GM21576 (cell line): ENCODE results near the gene CLDN24.

Experiments
- ATAC-seq: cut with Tn5 transposase; IDR thresholded peaks from one replicate; pipeline ENCODE4 v1.9.1; 2021; ENCODE audit warnings: mild to moderate bottlenecking, moderate library complexity; ENCODE audit not compliant: unreplicated experiment

Gene CLDN24

DNA sequence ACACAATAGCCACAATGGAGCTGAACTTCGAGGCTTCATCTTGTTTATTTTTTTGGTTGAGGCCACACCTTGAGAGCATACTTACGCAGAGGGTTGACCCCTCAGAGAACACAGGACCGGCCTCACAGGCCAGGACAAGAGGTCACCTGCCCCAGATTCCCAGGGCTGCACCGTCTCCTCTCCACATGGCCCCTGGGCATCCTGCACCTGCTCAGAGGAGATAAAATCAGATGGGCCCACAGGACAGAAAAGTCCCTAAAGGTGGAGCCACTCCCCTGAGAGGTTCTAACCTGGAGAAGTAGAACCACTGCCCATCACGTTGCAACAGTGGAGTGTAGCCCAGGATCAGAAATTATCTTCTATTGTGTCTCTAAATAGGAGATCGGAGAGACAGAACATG lies 1.1 kb upstream of the CLDN24 start:
- no peak for ATAC-seq

DNA sequence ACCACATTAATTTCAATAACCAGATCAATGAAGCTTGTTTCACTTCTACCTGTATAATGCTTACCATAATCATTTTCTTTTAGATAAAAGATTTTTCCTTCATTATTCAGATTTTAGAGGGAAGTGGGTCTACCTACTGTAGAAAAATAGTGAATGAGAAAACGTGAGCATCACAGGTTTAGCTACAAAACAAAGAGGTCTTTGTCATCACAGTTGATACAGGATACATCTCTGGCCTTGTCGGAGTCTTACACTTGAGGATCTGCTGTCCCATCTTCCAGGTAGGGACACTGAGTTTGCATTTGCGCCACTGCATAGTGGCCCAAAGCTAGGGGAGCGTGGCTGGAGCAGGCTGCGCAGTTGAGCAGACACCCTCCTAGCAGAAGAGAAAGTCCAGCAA lies 710 bp downstream of the CLDN24 start:
- ATAC-seq = no peak

DNA sequence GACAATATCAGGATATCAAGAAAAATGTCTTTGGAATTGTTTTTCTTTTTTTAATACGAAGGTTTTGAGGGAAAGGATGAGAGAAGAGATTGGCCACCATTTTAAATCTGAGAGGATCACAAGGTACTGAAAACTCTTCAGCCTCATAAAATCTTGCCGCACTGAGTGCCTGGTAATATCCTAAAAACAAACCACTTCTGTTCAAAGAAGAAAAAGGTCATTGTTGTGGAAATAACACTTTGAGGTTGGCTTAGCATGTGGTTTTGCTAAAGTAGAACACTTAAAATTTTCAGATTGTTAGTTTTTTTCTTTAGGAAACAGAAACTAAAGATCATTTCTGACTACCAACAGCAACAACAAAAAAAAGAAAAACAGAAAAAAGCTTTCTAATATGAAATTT lies 1.1 kb downstream of the CLDN24 start:
- no peak for ATAC-seq

DNA sequence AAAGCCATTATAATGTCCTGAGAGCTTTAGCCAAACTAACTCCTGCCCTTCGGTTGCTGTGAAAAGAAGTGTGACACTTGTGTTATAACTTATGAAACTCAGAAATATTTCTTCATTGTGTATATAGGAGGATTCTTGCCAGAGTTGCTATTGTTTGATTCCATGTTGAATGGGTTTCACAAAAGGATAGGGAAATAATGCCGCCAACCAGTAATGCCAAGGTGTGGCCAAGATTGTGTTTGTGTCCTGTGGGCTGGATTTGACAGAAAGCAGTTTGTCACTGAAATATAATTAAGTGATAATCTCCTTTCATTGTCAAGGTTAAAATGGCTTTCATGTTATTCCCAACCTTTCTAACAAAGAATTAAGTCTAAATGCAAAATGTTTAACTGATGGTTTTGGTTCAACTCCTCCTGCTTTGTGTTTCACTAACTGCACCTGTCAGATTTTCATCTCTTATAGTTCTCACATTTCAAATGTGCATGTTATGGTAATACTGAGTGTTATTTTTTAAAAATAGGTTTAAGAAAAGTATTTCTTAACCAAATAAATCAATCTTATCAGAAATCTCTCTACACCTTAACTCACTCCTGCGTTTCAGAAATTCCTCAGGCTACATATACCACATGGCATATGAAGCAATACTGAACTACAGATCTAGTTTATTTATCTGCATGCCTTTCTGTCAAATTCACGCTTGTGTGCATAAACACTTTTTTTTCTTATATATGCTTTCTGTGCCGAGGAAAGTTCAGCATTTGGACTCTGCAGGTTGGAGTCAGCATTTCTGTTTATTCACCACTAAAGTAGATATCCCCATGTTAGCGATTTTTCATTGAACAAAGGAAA lies 1.8 kb downstream of the CLDN24 start, which contains the start of gene CLDN22:
Gene CLDN22, minus strand, starts transcription at position 66 of the 849 bp plus-strand sequence. Its CDS starts 58 bp downstream, at position 8.
- ATAC-seq = no peak

DNA sequence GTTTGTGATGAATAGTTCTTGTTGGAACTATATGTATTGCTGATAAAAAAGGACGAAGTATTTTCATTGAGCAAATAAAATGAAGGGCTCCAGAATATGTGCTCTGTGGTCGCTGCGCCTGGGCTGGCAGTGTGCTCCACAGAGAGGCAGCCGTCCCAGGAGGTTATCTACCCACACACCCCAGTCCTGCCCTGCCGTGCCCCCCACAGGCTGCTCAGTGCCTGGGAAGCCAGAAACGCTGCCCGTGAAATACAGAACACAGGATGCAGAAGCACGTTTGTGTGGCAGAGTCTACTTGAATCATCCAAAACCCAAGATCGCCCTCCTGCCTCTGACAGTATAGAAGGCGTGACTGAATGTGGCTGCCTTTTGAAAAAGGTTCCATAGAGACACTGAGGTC lies 3.6 kb downstream of the CLDN24 start:
- no peak for ATAC-seq

DNA sequence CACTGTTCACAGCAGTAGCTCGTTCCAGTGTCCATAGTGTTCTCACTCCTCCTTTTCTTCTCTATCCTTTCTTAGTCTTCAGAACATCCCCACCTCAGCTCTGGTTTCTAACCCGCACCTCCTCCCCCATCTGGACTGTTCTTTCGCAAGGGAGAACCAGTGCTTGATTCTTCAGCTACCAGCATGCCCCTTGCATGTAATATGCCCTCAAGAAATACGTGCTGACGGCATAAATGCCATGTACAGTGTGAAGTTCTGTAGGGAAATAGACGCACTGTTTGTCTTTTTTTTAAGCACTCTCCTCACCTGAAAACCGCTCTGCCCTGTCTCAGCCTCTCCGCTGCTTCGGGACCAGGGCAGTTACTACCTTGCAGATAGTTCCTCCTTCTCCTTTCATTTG lies 7.4 kb downstream of the CLDN24 start:
- no peak for ATAC-seq

DNA sequence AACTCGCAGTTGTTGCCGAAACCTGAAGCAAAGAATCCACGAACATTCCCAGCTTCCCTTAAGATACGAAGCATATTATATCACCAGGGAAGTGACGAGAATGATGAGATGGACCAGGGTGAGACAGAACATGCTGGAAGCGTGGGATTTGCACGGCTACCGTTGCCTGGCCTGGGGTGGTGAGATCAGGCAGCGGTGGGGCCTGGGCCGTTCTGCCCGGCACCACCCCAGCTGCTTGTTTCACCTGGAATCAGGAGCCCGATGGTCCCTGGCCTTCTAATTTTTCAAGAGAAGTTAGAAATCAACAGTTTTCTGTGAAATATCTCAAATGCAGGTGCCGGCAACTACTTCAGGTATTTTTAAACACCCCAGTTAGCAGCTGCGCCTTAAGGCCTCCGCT lies 7.9 kb downstream of the CLDN24 start:
- ATAC-seq = no peak

DNA sequence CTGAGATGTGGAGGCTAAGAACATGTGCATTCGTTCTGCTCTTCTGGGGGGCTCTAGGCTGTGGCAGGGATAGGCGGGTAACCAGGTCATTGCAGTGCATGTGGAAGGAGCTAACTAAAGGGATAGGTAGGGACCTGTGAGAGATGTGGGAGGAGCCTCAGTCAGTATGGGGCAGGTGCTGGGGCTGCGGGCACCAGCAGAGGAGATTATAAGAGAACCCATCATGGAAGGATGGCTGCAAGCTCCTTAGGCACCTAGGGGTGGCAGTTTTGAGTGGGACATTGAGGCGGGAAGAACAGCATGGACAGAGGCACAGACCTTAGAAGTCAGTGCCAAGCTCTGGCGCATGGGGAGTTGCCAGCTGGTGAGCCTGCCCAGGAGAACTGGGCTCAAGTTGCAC lies 9.4 kb downstream of the CLDN24 start:
- no peak for ATAC-seq

DNA sequence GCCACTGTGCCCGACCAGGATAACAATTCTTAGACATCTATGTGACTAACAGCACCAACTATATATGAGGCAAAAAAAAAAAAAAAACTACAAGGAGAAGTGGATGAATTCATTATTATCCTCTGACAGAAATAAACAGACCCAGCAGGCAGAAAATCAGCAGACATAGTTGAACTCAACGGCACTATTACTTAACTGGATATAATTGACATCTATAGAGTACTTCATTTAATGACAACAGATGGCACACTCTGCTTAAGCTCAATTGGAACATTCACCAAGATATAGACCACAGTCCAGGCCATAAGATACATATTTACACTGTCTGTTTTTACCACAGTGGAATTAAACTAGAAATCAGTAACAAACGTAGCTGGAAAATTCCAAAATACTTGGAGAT lies 15.4 kb downstream of the CLDN24 start:
- ATAC-seq = no peak

DNA sequence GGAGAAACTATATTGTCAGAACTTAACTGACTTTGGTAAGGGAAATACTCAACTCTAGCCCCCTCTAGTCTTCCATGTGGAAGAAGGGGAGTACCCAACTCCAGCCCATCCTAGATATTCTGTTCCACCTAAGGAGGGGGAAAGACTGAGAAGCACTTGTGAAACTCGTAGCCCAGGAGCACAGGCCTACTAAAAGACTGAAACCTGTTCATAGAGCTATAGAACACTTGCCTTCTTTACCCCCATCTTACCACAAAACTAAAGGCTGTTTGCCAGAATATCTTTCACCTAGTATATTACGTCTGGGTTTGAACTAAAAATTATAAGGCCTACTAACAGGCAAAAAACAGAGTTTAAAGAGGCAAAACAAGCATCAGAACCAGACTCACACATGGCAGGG lies 17.7 kb downstream of the CLDN24 start:
- ATAC-seq = peak; percentile 19

DNA sequence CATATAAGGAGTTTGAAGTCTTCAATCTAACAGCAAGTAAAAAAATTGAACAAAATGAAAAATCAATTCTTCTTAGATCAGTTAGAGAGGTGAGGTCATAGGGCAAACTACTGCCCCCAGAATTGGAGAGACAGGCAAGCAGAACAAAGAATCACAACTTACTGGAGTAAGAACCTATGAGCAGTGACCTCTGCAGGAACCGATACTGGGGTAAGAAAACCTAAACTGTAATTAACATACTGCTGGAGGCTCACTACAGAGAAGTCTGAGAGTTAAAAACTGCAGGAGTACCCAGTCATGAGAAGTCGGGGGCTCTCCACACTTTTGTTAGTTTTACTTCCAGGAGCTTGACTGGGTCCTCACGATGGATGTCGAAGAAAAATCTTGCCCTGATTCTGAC lies 18.2 kb downstream of the CLDN24 start:
- peak; percentile 71 for ATAC-seq

DNA sequence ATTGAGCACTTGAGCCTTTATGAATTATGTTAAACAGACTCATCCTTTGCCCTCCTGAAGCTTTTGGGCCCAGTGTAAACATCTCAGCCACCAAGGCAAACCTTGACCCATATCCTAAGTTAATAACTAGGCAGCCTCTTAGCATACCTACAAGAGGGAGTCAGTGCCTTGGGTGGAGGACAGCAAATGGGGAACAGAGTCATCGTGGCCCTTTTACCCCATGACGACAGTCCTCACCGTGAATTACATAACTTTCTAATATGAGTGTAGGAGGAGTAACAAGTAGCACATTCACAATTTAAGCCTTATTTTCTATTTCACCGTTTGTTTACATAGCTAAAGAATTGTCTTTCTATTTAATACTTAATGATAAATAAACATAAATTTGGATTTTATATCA lies 18.9 kb downstream of the CLDN24 start:
- no peak for ATAC-seq

DNA sequence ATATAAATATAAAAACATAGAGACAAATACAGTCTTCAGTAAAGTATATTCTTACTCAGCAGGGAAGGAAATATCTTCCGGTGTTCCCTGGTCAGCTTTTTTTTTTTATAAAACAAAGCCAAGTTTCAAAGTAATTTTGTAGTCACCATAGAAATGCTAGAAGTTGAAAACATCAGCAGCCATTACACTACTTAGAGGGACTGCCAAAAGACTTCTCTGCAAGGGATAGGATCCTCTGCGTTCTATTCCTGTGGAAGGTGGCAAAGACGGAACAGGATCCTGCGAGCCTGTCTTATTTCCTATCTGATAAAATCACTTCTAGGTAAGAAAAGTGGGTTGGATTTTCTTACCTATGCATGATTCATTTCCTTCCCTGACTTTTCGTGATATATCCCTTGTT lies 21.6 kb downstream of the CLDN24 start:
- ATAC-seq = no peak

DNA sequence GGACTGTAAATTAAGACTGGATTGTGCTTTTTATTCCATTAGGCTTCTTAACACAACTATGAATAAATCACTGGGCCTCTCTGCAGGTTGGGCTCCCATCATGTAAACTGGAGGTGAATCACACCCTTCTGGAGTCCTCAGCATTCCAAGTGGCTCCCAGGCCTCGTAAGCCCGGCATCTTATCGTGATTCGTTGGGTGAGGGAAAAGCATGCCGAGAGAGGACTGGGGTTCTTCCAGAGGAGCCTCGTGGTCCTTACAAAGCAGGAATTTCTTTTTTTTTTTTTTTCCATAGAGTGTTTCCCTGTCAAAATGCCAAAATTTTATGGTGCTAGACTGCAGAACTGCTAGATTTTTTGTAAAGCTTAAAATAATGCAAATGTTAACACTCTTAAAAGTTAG lies 22.2 kb downstream of the CLDN24 start:
- ATAC-seq = no peak

DNA sequence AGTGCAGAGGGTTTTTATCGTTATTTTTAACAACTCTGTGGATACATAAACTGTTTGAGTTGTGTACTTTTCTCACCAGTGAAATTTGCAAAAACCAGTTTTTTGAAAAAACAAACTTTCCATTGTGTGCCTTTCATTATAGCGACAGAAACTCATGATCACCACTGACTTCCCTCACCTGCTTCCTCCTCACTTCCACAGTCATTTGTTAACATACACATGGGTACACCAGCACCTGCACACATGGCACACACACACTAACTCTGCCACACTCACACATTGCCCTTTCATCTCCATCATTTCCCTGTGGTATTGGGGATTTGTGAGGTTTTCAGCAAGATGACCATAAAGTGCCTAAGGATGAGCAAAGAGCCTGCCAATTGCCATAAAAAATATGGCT lies 22.8 kb downstream of the CLDN24 start:
- no peak for ATAC-seq

DNA sequence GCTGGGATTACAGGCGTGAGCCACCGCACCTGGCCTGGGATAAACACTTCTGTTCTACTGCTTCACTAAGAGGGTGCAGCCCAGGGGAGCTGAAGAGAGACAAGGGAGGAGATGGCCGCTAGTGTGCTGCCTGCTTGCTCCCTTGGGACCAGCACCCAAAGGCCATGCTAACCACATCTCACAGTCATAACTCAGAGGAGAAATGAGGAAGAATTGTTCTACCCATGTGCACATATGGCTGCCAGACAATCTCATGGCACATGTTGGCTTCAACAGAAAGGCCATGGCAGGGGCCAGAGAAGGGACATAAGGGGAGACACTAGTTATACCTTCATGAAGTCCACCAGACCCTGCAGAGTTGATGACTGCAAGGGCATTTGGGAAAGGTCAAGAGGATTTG lies 24.6 kb downstream of the CLDN24 start:
- ATAC-seq = peak; percentile 65

DNA sequence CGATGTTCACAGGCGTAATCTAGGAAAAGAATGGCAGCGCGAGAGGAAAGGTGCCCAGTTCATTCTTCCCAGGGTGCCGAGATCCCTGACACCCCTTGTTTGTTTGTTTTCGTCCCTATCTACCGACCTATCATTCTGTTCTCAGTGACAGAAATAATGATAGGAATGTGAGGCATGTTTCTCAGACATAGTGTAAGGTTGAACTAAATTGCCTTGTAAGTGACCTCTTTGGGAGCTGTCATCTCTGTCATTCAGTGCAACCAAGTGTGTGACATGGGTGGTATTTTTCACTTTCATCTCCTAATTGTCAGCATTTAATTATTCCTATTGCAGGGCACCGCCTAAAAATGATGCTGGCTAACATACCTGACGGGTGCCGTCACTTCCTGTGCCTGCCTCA lies 26.5 kb downstream of the CLDN24 start:
- ATAC-seq = no peak

DNA sequence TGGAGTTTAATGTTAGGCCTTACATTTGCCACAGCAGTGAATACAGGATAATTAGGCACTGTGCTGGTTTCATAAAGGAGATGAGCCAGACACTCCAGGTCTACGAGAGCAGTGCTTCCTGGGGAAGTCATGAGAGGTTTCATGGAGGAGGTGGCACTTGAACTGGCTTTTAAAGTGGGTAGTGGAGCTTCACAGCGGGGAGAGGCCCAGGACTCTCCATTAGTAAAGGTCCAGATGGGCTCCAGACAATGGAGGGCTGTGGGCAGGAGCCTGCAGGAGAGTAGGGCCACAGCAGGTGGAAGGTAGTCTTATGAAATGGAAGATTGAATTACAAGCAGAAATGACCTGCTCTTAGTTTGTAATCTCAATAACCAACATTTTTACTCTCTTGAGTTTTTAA lies 31.2 kb downstream of the CLDN24 start:
- no peak for ATAC-seq

DNA sequence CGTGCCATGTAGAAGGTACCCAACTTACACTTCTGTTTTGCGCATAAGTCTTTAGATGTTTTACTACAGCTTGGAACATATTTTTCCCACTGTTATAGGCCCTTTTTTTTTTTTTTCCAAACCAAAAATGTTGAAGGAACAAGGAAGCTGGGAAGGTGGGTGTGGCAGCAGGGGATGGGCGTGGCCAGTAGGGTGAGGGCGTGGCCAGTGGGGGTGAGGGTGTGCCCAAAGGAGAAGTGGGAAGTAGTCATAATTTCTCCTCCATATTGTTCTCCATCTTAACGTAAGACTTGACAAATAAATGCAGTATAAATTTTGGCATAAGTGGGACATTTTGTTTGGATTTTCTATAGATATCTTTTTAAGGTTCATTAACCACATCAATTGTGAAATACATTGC lies 32.5 kb downstream of the CLDN24 start:
- no peak for ATAC-seq

DNA sequence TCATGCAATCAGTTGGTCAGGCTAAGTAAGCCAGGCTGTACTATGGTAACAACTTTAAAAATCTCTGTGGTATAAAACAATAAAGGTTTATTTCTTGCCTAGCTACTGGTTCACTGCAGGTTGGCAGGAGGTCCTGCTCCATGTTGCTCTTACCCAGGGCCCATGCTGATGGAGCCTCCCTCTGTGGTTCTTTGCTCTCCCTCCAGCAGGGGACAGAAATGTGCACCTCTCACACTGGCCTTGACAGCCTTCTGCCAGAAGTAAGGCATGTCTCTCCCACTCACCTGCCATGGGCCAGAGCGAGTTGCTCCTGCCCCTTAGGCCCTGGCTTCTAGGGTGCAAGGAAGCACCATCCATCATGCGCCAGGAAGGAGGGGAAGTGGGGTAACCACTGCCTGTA lies 33.3 kb downstream of the CLDN24 start:
- no peak for ATAC-seq

DNA sequence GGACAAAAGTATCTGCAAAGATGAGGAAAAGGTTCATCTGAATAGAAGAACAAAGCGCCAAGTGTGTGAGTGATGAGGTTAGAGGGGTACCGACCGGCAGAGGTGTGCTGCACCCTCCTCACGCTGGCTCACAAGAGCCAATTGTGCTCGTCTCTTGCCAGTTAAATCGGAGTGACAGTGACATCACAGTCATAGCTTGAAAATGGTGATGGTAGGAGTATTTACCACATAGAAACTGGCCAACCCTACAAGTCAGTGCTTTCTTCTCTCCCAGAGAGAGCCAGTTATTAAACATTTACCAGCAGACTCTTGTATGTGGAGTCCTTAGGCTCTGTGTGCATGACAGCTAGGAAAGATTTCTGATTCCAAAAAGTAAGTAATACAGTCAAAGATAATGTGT lies 34.5 kb downstream of the CLDN24 start:
- peak; percentile 61 for ATAC-seq

DNA sequence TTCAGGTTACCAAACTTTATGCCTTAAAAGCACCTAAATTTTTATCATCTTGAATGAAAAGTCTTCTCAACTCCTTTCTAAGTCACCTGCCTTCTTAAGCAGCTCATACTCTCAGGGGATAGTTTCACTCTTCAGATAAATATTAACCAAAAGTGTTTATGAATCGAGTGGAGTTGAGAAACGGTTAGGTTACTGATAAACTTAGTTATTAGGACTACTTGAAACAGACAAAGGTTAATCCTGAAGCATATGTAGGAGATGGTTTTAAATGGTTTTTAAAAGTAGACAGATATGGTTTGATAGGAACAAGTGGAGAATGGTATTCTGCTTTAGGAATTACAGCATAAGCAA lies 34.9 kb downstream of the CLDN24 start:
- ATAC-seq = peak; percentile 70
